C4-2B (cell line): Measurements from ENCODE around the gene CCND3.

Experiments
- CTCF ChIP-seq: fragments of 450-650 bp; conservative IDR thresholded peaks from 2 replicates; pipeline ENCODE4 v1.5.1; 2017; ENCODE audit warnings: mild to moderate bottlenecking
- ZFX ChIP-seq: fragments of 450-650 bp; IDR thresholded peaks from 2 replicates; pipeline ENCODE4 v1.6.1; 2017

- TF ChIP-seq CTCF (no peak), ZFX (no peak)
Measured at GRCh38 chr6:41895300-41896233, 46.0 kb downstream of the CCND3 start, which contains the start of gene USP49.
